Mesothelial cell of epicardium (in vitro differentiated cells): ENCODE measurements around the gene CRYBG3. TPM values are rescaled to one million over a fixed set of nuclear protein-coding genes. Genes with fewer than 3 reads are reported as not detected.
"Not testable (repeated sequence)": the region's sequence is repeated elsewhere in the genome, so short reads cannot be mapped to it uniquely, and the experiment has no call there.

Source experiments
- DNase-seq, 2 experiments: peaks; one replicate each; pipeline ENCODE4 v3.0.0; 2021; ENCODE audit warnings: low spot score in 2 of 2; ENCODE audit not compliant: unreplicated experiment in 2 of 2
- H3K27ac Mint-ChIP-seq: 2 replicates; pipeline ENCODE4 v1.8.0; 2021; ENCODE audit warnings: mixed read lengths
- H3K27me3 Mint-ChIP-seq: 2 replicates; pipeline ENCODE4 v1.8.0; 2021; ENCODE audit warnings: low read depth, mixed read lengths
- H3K36me3 Mint-ChIP-seq: 2 replicates; pipeline ENCODE4 v1.8.0; 2021; ENCODE audit warnings: mixed read lengths
- H3K4me1 Mint-ChIP-seq: 2 replicates; pipeline ENCODE4 v1.8.0; 2021; ENCODE audit warnings: mixed read lengths
- H3K4me3 Mint-ChIP-seq: 2 replicates; pipeline ENCODE4 v1.8.0; 2021; ENCODE audit warnings: mild to moderate bottlenecking, moderate library complexity, mixed read lengths
- H3K9me3 Mint-ChIP-seq: 2 replicates; pipeline ENCODE4 v1.8.0; 2021; ENCODE audit warnings: mixed read lengths
- CTCF ChIP-seq: fragments of 200-600 bp; sonication (generic); IDR thresholded peaks from one replicate; pipeline ENCODE4 v1.5.0; 2021; ENCODE audit warnings: antibody characterized with exemption; ENCODE audit not compliant: unreplicated experiment
- total RNA-seq: library from RNA; stranded (reverse); gene quantifications from 3 replicates; pipeline ENCODE4 v1.2.1, GENCODE V29; 2021

Gene CRYBG3
- total RNA-seq, 1 donor from 2014 or later = 6.8 TPM

- TF ChIP-seq CTCF = no peak
- DNase-seq = no peak
- H3K36me3 Mint-ChIP-seq = peaks cover 5% of the 10 kb centered on the region
- no peak overlapping the region for H3K27ac Mint-ChIP-seq
- no peak overlapping the region for H3K4me3 Mint-ChIP-seq
- peaks cover 17% of the 10 kb centered on the region for H3K27me3 Mint-ChIP-seq
- peaks cover 3% of the 10 kb centered on the region for H3K4me1 Mint-ChIP-seq
- H3K9me3 Mint-ChIP-seq = peaks cover 7% of the 10 kb centered on the region
Observed at GRCh38 chr3:97829198-97829597, 7.4 kb downstream of the CRYBG3 start.

GRCh38 chr3:97830638-97831037 is 8.8 kb downstream of the CRYBG3 start:
- DNase-seq = no peak
- H3K36me3 Mint-ChIP-seq = peaks cover 5% of the 10 kb centered on the region
- H3K4me1 Mint-ChIP-seq = no peaks in the 10 kb centered on the region
- H3K27ac Mint-ChIP-seq = no peak overlapping the region
- peaks cover 7% of the 10 kb centered on the region for H3K9me3 Mint-ChIP-seq
- H3K4me3 Mint-ChIP-seq = no peak overlapping the region
- TF ChIP-seq CTCF = no peak
- H3K27me3 Mint-ChIP-seq = peaks cover 8% of the 10 kb centered on the region

- peaks cover 5% of the 10 kb centered on the region for H3K36me3 Mint-ChIP-seq
- TF ChIP-seq CTCF = no peak
- H3K27me3 Mint-ChIP-seq = peaks cover 6% of the 10 kb centered on the region
- no peaks in the 10 kb centered on the region for H3K4me1 Mint-ChIP-seq
- H3K9me3 Mint-ChIP-seq = peaks cover 7% of the 10 kb centered on the region
- DNase-seq = no peak
- H3K4me3 Mint-ChIP-seq = no peak overlapping the region
- no peak overlapping the region for H3K27ac Mint-ChIP-seq
Observed at GRCh38 chr3:97831140-97831539, 9.3 kb downstream of the CRYBG3 start.

GRCh38 chr3:97833184-97833583 is 11.4 kb downstream of the CRYBG3 start:
- not testable (repeated sequence) for H3K9me3 Mint-ChIP-seq, H3K27ac Mint-ChIP-seq, H3K36me3 Mint-ChIP-seq

GRCh38 chr3:97835761-97836160 is 13.9 kb downstream of the CRYBG3 start:
- Mint-ChIP-seq H3K4me3 (no peak overlapping the region), H3K9me3 (peaks cover 7% of the 10 kb centered on the region), H3K36me3 (peaks cover 5% of the 10 kb centered on the region), H3K4me1 (no peaks in the 10 kb centered on the region), H3K27ac (no peak overlapping the region), H3K27me3 (no peaks in the 10 kb centered on the region)
- TF ChIP-seq CTCF = no peak
- no peak for DNase-seq

More at GRCh38 chr3:97833184-97833583, 11.4 kb downstream of the CRYBG3 start:
- H3K27me3 Mint-ChIP-seq, H3K4me3 Mint-ChIP-seq, DNase-seq, H3K4me1 Mint-ChIP-seq: not testable (repeated sequence)

- H3K36me3 Mint-ChIP-seq = no peaks in the 10 kb centered on the region
- no peak overlapping the region for H3K27ac Mint-ChIP-seq
- DNase-seq = no peak
- H3K4me1 Mint-ChIP-seq = no peaks in the 10 kb centered on the region
- no peak overlapping the region for H3K4me3 Mint-ChIP-seq
- no peak for TF ChIP-seq CTCF
- no peaks in the 10 kb centered on the region for H3K27me3 Mint-ChIP-seq
- no peaks in the 10 kb centered on the region for H3K9me3 Mint-ChIP-seq
Observed at GRCh38 chr3:97838393-97838792, 16.6 kb downstream of the CRYBG3 start.
